GM21576 (cell line): ENCODE data around the gene ARF4.

ENCODE experiments used
- ATAC-seq: cut with Tn5 transposase; IDR thresholded peaks from one replicate; pipeline ENCODE4 v1.9.1; 2021; ENCODE audit warnings: mild to moderate bottlenecking, moderate library complexity; ENCODE audit not compliant: unreplicated experiment

Gene ARF4

DNA sequence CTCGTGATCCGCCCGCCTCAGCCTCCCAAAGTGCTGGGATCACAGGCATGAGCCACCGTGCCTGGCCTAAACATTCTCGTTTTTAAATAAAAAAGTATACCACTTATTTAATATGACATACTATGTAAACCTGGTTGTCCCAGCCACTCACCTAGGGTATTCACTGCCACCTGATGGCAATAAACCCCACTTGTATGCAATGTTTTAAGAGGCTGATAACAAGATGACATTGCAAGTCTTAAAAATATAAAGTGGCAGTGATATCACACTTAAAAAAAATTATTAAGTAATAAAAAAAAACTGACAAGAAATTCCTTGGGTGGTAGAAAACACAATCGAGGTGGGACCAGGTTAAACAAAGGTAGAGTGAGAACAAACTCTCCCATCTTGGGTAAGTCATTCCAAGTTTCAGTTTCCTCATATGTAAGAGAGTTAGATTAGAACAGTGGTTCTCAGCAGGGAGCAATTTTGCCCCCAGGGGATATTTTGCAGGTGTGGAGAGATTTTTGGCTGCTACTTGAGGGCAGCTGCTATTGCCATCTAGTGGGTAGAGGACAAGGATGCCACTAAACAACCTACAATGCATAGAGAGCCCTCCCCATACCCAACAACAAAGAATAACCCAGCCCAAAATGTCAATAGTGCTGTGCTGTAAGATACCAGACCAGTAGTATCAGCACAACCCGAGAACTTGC, 14.5 kb downstream of the ARF4 start:
- ATAC-seq = no peak

DNA sequence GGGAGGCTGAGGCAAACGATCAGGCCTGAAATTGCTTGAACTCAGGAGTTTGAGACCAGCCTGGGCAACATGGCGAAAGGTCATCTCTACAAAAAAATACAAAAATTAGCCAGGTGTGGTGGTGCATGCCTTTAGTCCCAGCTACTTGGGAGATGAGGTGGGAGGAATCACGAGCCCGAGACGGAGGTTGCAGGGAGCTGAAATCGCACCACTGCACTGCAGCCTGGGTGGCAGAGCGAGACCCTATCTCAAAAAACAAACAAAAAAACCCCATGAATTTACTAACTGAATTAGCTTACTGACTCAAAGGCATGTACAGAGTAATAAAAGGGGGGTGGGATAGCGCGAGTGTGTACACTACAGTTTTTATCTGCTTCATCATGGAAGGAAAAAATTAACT, 19.3 kb downstream of the ARF4 start:
- no peak for ATAC-seq

DNA sequence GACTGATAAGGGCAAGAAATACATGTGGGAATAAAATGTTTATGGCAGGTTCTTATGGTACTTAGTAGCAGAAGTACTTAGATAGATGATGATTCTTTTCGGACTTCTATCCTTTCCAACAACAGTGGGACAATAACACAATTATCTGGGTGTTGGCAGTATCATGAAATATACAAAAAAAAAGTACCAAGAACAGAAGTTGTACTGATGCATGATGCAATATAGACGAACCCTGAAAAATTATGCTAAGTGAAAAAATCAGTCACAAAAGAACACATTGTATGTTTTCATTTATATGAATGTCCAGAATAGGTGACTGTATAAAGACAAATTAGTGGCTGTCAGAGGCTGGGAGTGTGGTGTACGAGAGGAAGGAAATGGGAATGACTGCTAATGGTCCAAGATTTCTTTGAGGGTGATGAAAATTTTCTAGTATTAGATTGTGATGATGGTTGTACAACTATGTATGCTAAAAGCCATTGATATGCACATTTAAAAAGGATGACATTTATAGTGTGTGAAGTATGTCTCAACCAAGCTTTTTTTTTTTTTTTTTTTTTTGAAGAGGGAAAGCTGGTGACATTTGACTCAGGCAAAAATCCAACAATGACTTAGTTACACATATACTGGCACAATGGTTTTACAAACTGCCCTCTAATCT, 21.0 kb downstream of the ARF4 start:
- ATAC-seq = no peak

DNA sequence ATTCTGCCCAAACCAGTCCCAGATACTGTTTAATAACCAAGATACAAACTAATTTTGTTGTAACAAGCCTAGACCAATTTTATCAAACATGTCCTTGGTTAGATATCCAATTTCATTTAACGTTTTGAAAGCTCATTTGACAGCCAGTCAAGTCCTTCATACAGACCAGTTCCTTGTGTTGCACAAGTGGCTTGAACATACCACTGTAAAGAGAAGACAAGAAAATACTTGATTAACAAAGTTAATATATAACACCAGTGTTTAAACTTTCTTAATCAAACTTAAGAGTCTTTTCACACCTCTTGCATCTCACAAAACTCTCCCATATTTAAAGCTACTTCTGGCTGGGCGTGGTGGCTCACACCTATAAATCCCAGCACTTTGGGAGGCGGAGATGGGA, 25.0 kb downstream of the ARF4 start:
- no peak for ATAC-seq

DNA sequence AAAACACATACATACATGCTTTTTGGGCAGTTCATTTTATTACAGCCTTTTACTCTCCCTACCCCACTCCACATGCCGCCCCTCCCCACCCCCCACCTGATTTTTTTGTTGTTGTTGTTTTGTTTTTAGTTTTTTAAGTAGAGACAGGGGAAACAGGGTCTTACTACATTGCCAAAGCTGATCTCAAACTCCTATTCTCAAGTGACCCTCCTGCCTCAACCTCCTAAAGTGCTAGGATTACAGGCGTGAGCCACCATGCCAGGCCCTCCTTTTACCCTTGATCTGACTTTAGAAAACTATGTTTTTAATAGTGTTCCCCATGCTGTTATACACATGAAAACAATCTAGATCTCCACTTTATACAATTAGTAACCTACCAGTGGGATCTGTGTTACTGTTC, 26.3 kb downstream of the ARF4 start:
- no peak for ATAC-seq

DNA sequence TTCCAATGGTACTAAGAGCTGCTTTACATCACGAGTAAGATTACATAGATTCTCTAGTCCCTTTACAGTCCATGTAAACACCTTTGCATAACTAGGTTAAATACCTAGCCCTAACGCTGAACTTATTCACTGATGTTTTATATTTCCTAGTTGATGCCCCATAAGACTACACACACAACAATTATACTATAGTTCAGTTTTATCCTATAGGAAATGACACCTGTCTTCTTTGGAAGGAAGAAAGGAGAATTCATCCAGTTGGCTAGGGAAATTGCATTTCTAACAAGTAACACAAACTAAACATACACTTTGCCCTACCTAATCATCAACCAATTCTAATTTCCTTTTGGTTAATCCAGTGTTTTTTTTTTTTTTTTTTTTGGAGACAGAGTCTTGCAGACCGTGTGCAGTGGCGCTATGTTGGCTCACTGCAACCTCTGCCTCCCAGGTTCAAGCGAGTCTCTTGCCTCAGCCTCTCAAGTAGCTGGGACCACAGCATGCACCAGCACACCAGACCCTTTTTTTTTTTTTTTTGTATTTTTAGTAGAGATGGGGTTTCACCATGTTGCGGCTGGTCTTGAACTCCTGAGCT, 27.2 kb downstream of the ARF4 start:
- ATAC-seq = no peak

DNA sequence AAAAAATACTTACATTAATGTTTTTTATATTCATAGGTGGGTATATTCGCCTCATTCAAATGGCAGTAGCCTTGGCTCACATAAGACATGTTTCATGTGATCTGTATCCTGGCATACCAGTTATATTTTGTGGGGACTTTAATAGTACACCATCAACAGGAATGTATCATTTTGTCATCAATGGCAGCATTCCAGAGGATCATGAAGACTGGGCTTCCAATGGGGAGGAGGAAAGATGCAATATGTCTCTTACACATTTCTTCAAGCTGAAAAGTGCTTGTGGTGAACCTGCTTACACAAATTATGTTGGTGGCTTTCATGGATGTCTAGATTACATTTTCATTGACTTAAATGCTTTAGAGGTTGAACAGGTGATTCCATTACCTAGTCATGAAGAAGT, 37.6 kb downstream of the ARF4 start:
- no peak for ATAC-seq

DNA sequence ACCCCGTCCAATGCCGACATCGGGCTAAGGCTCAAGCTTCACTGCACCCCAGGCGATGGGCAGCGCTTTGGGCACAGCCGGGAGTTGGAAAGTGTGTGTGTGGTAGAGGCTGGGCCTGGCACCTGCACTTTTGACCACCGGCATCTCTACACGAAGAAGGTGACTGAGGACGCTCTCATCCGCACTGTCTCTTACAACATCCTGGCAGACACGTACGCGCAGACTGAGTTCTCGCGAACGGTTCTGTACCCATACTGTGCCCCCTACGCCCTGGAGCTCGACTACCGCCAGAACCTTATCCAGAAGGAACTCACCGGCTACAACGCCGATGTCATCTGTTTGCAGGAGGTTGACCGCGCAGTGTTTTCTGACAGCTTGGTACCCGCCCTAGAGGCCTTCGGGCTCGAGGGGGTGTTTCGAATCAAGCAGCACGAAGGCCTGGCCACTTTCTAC, 40.0 kb downstream of the ARF4 start:
- ATAC-seq = peak; percentile 16

DNA sequence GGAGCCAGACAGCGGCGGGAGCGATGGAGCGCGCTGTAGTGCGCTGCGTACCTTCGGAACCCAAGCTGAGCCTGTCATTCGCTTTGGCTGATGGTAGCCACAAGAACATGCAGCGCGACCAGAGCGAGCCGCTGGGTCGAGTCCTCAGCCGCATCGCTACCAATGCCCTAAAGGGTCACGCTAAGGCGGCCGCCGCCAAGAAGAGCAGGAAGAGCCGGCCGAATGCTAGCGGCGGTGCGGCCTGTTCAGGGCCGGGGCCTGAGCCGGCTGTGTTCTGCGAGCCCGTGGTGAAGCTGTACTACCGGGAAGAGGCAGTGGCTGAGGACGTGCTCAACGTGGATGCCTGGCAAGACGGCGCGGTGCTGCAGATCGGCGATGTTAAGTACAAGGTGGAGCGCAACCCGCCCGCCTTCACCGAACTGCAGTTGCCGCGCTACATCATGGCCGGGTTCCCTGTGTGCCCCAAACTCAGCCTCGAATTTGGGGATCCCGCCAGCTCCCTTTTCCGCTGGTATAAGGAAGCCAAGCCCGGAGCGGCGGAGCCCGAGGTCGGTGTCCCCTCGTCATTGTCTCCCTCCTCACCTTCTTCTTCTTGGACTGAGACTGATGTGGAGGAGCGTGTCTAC, 40.6 kb downstream of the ARF4 start:
- ATAC-seq = peak; percentile 30

DNA sequence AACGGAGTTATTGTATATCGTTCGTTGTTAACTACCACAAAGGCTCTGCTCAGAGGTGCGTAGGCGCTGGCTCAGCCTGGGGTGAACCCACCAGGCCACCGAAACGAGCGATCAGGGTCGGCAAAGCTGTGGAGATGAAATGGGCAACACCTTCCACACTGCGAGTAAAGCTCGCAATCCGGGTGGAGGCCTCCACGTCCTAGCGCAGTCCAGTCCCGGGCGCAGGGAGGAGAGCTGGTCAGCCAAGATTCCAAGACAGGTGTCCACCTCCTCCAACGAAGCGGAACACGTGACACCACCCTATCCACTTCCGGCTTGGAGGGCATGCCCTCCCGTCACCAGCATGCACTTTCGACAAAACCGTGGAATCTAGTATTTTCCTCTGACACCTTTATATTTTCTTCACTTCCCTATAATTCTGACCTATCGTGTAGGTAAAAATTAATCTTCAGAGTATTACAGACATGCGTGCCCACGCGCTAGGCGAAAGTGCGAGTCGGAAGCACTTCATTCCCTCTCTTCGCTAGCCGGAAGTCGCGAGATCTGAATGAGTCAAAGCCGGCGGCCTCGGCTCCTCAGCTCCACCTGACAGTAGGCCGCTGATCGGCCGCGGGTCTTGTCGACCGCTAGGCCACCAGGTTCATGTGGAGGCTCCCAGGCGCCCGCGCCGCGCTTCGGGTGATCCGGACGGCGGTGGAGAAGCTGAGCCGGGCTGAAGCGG, 41.2 kb downstream of the ARF4 start, which contains the start of gene PDE12:
PDE12 (plus strand) TSS at position 537 of the 721 bp plus-strand sequence; CDS start at position 643, 106 bp downstream.
- ATAC-seq = peak; percentile 74

DNA sequence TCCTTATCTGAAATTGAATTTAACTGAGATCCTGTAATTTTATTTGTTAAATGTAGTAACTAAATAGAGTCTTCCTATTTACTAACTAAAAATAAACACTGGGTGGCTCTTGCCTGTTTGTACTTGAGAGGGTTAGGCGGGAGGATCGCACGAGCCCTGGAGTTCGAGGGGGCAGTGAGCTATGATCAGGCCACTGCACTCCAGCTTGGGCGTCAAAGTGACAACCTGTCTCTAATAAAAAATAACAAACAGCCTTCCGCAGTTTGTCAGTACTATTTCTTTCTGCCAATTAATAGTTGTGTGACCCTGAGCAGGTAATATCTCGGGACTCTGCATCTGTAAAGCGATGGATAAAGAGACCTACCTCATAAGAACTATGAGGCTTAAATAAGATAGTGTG, 41.8 kb downstream of the ARF4 start:
- ATAC-seq = no peak

DNA sequence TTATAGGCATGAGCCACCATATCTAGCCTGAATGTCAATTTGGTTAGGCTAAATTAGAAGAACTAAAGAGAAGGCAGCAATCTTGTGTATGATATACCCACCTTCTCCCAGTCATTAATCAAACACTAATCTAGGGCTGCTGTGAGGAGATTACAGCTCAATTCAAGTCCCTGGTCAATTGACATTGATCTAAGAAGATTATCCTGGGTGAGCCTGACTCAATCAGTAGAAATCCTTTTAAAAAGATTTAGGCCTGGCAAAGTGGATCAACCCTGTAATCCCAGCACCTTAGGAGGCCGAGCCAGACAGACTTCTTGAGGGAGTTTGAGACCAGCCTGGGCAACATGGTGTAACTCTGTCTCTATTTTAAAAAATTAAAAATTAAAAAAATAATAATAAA, 50.5 kb downstream of the ARF4 start:
- ATAC-seq = no peak

DNA sequence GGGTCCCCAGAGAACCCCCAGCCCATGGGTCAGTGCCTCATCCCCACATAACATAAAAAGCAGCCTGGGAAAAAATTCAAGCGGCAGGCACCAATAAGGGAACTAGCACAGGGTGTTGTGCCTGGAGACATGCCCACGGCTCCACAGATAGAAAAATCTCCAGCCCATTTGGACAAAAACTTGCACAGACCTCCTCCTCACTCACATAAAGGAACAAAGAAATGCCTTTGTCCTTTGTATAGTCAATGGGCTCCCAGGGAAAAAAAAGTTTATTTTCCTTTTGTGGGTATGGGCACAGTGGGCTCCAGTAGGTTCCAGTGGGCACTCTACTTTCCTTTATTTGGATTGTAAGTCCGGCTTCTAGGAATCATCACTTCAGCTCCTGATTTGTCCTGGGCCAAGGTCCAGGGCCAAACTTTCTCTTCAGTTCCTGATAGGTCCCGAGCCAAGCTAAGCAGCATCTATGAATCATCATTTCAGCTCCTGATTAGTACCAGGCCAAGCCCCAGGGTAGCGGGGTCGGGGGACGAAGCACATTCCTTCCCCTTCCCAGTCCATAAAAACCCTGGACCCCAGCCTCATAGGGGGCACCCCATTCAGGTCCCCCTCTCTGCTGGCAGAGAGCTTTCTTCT, 51.4 kb downstream of the ARF4 start:
- no peak for ATAC-seq

DNA sequence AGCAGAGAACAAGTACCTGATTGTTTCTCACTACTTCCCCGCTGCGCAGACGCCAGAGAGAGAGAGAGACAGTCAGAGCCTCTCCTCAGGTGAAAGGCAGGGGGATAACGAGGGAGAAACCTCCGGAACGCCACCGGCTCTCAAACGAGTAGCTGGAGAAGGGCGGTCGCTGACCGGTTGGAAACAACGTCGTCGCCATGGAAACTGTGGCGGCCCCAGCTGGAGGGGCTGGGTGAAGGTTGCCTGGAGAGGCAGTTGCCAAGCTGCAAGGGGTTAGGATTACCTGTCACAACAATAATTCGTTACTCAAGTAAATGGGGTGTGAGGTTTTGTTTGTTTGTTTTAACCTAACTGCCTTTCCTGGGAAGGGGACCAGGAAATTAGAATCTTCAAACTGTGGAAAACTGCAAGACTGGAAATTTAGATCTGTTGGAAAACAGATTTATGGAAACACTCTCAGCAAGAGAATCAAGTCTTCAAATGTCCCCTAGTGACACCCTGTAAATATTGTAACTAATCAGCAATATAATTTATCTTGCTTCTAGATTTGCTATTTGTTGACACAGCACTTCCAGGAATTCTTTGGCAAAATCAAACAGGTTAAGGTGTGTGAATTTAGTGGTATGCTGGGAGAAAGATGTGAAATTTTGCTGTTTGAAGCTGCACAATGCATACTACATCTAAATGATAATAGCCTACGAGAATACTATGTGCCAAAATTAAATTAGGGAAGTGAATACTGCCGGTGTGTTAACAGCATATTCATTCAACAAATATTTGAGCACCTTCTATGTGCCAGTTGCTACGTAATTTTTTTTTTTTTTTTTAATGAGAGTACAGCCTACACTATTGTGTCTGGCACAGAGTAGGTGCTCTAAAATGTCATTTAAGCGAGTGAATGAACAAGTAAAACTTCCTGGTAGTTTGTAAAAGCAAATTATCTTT, 52.7 kb downstream of the ARF4 start, which contains the start of gene DNAH12:
DNAH12 (minus strand) TSS at position 164 of the 945 bp plus-strand sequence. CDS start 1,474 bp downstream, outside the sequence.
- no peak for ATAC-seq

DNA sequence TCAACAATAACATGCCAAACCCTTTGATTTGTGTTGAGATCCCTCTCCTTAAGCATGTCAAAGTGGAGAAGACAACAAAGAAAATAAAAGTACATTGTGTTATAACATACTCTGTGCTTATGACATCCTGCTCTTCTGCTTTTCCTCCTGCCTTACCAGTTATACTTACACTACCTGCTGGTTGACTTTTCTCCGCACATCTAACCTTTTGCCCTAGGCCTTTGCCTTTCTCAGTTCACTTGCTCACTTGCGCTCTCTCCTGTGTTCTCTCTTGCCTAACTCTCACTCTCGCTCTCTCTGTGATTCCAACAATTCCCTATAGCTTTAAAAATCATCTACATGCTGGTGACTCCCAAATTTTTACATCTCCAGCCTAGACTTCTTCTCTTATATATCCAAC, 58.7 kb downstream of the ARF4 start:
- ATAC-seq = no peak

DNA sequence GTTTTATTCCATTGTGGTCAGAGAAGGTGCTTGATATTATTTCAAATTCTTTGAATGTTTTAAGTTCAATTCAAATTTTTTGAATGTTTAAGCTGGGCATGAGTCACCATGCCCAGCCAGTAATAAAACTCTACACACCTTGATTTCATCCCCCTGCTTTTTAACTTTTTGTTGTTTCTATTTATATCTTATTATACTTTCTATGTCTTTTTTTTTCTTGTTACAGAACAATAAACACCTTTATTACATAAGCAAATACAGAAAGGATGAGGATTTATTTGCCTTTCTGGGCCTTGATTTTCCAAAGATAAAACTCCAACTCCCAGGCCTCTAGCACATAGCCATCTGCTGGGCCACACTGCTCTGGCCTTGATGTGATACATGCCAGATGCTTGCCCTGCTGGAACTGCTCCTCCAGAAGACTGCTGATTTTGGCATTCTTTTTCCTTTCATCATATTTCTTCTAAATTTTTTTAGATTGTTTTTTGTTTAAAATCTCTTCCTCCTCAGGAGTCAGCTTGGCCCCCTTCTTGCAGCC, 67.0 kb downstream of the ARF4 start:
- ATAC-seq = no peak
